Measurements from ENCODE around the gene FBXW8. TPM values are rescaled to one million over a fixed set of nuclear protein-coding genes. Genes with fewer than 3 reads are reported as not detected.
A peak's percentile ranks its signal among the peaks of the same experiment; 100 is the strongest.

The FBXW8 gene
- total RNA-seq, 4 donors from 2014 or later = 4.7 to 28.9 (median 9.2) TPM

GRCh38 chr12:117048585-117048904, 137.8 kb downstream of the FBXW8 start:
- no peak overlapping the region for H3K4me3 ChIP-seq

GRCh38 chr12:117049295-117049694, 138.5 kb downstream of the FBXW8 start:
- no peaks in the 10 kb centered on the region for H3K9me3 ChIP-seq
- H3K27ac ChIP-seq = no peak overlapping the region
- H3K4me3 ChIP-seq = no peak overlapping the region
- H3K27me3 ChIP-seq = no peaks in the 10 kb centered on the region
- H3K4me1 ChIP-seq = peaks cover 0 to 14% (median 0%) of the 10 kb centered on the region in 4 donors
- TF ChIP-seq CTCF (IDR thresholded peaks at IDR 0.05) = no peak
- TF ChIP-seq POLR2A (IDR thresholded peaks at IDR 0.05) = no peak
- no peaks in the 10 kb centered on the region for H3K36me3 ChIP-seq
- DNase-seq = no peak

More at GRCh38 chr12:117048585-117048904, 137.8 kb downstream of the FBXW8 start:
- H3K4me1 ChIP-seq = peaks cover 0 to 14% (median 0%) of the 10 kb centered on the region in 4 donors
- no peaks in the 10 kb centered on the region for H3K27me3 ChIP-seq
- peak overlapping the region in 1 of 4 donors; percentile 22 for H3K27ac ChIP-seq
- H3K9me3 ChIP-seq = no peaks in the 10 kb centered on the region
- no peak for DNase-seq
- TF ChIP-seq CTCF (IDR thresholded peaks at IDR 0.05) = no peak
- no peak for TF ChIP-seq POLR2A (IDR thresholded peaks at IDR 0.05)
- no peaks in the 10 kb centered on the region for H3K36me3 ChIP-seq

GRCh38 chr12:117050060-117050459, 139.3 kb downstream of the FBXW8 start:
- TF ChIP-seq POLR2A (IDR thresholded peaks at IDR 0.05) (no peak), CTCF (IDR thresholded peaks at IDR 0.05) (no peak)
- Histone ChIP-seq H3K9me3 (no peaks in the 10 kb centered on the region), H3K27me3 (no peaks in the 10 kb centered on the region), H3K4me3 (no peak overlapping the region), H3K27ac (no peak overlapping the region), H3K4me1 (peaks cover 0 to 14% (median 0%) of the 10 kb centered on the region in 4 donors), H3K36me3 (no peaks in the 10 kb centered on the region)
- no peak for DNase-seq

GRCh38 chr12:117051380-117051779, 140.6 kb downstream of the FBXW8 start:
- no peaks in the 10 kb centered on the region for H3K36me3 ChIP-seq
- no peaks in the 10 kb centered on the region for H3K27me3 ChIP-seq
- TF ChIP-seq CTCF (IDR thresholded peaks at IDR 0.05) (no peak), POLR2A (IDR thresholded peaks at IDR 0.05) (no peak)
- no peak overlapping the region for H3K4me3 ChIP-seq
- no peaks in the 10 kb centered on the region for H3K9me3 ChIP-seq
- H3K27ac ChIP-seq = peak overlapping the region in 1 of 4 donors; percentile 63
- no peak for DNase-seq
- H3K4me1 ChIP-seq = peaks cover 0 to 14% (median 0%) of the 10 kb centered on the region in 4 donors

- Histone ChIP-seq H3K4me1 (peaks cover 0 to 13% (median 0%) of the 10 kb centered on the region in 4 donors), H3K27ac (peak overlapping the region in 1 of 4 donors; percentile 63)
Observed at GRCh38 chr12:117052386-117053049, 141.8 kb downstream of the FBXW8 start.

More at GRCh38 chr12:117052386-117053049, 141.8 kb downstream of the FBXW8 start:
- Histone ChIP-seq H3K4me3 (no peak overlapping the region), H3K9me3 (no peaks in the 10 kb centered on the region), H3K27me3 (no peaks in the 10 kb centered on the region), H3K36me3 (no peaks in the 10 kb centered on the region)
- DNase-seq = peak in 2 of 3 donors; percentile 54 to 65
- TF ChIP-seq POLR2A (IDR thresholded peaks at IDR 0.05) (no peak), CTCF (IDR thresholded peaks at IDR 0.05) (no peak)
